ENCODE results near the gene HAVCR2.

GRCh38 chr5:157148734-157149615 is 40.1 kb upstream of the HAVCR2 start:
- TF ChIP-seq CTCF (conservative IDR thresholded peaks at IDR 0.05 in 1 of 2, IDR thresholded peaks at IDR 0.05 in 1 of 2; ENCODE audit: extremely low read depth in 1 of 2, insufficient read depth in 1 of 2, low read depth in 1 of 2, low read length in 2 of 2) (peak; percentile 90 to 94), EZH2 (IDR thresholded peaks at IDR 0.05; ENCODE audit: borderline replicate concordance, low read length) (no peak)

Measured in mammary epithelial cell (primary cell).